GM12872 (cell line): ENCODE data around the gene SETD7.

Experiments used
- CTCF ChIP-seq: IDR thresholded peaks from 3 replicates; pipeline ENCODE4 v1.5.1; 2011; ENCODE audit warnings: low read depth, mild to moderate bottlenecking, low read length, moderate library complexity; ENCODE audit not compliant: insufficient read depth

SETD7 gene

GRCh38 chr4:139540632-139541031 is 15.4 kb downstream of the SETD7 start:
- TF ChIP-seq CTCF = no peak

- TF ChIP-seq CTCF = no peak
These were observed 15.9 kb downstream of the SETD7 start for GRCh38 chr4:139540161-139540560.

- no peak for TF ChIP-seq CTCF
These were observed 18.7 kb downstream of the SETD7 start for GRCh38 chr4:139537292-139537691.

GRCh38 chr4:139535871-139536234 is 20.2 kb downstream of the SETD7 start:
- no peak for TF ChIP-seq CTCF

GRCh38 chr4:139535228-139535870 is 20.7 kb downstream of the SETD7 start:
- no peak for TF ChIP-seq CTCF

- TF ChIP-seq CTCF = no peak
These were observed 21.6 kb downstream of the SETD7 start for GRCh38 chr4:139534287-139534950.

- TF ChIP-seq CTCF = no peak
These were observed 22.5 kb downstream of the SETD7 start for GRCh38 chr4:139533511-139533910.
